Adrenal gland (tissue), 5 donors: ENCODE results near the gene HMG20B.

ENCODE experiments used
- POLR2A ChIP-seq, 2 donors: fragments of 450-650 bp; IDR thresholded peaks; one replicate each; pipeline ENCODE4 v1.6.1; 2017; ENCODE audit warnings: antibody characterized with exemption in 2 of 2, mild to moderate bottlenecking in 2 of 2, moderate library complexity in 1 of 2
- TF ChIP-seq, protein P1 (sequence below), 6 experiments: fragments of 450-650 bp in 4 of 6; fragments of 200-600 bp in 2 of 6; sonication (generic) in 1 of 6; IDR thresholded peaks; 1 replicate in 5 of 6; 2 replicates in 1 of 6; pipeline versions ENCODE4 v1.5.1 to v1.8.0; 2016 to 2021; ENCODE audit warnings: antibody characterized with exemption in 6 of 6, mild to moderate bottlenecking in 2 of 6, moderate library complexity in 1 of 6
- donor health status: DM: no; HTN: no; CAD: no.

DNA sequence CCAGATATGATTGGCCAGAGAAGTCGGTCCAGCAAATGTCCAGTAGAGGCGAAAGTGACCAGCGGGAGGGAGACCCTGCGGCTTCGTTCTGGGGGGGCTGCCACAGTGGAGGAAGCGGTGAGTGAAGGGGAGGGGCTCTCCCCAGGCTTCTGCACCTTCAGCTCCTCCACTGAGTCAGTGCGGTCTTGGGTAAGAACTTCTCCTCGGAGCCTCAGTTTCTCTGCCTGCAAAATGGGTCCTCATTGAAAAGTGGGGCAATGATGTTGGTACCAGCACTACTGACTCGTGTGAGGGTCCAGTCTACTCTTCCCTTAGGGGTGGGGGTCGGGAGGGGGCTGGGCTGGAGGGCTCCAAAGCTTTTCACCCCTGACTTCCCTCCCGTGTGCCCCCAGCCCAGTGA is 16.7 kb downstream of the HMG20B start:
- TF ChIP-seq, protein P1, sequence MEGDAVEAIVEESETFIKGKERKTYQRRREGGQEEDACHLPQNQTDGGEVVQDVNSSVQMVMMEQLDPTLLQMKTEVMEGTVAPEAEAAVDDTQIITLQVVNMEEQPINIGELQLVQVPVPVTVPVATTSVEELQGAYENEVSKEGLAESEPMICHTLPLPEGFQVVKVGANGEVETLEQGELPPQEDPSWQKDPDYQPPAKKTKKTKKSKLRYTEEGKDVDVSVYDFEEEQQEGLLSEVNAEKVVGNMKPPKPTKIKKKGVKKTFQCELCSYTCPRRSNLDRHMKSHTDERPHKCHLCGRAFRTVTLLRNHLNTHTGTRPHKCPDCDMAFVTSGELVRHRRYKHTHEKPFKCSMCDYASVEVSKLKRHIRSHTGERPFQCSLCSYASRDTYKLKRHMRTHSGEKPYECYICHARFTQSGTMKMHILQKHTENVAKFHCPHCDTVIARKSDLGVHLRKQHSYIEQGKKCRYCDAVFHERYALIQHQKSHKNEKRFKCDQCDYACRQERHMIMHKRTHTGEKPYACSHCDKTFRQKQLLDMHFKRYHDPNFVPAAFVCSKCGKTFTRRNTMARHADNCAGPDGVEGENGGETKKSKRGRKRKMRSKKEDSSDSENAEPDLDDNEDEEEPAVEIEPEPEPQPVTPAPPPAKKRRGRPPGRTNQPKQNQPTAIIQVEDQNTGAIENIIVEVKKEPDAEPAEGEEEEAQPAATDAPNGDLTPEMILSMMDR (IDR thresholded peaks at IDR 0.05): no peak
- no peak for TF ChIP-seq POLR2A (IDR thresholded peaks at IDR 0.05)
